NCI-H187 treated with DMSO at 0.1 percent for 48 hours (cell line): ENCODE data around the gene IL20RA.
"Not testable (repeated sequence)": the region's sequence is repeated elsewhere in the genome, so short reads cannot be mapped to it uniquely, and the experiment has no call there.

Experiments
- DNase-seq: peaks from one replicate; lab custom pipeline; 2025; lab: John Stamatoyannopoulos, UW

Gene IL20RA

GRCh38 chr6:137044366-137045221 lies at the start of gene IL20RA:
IL20RA (minus strand) TSS chr6:137044965; CDS start chr6:137044728, 237 bp downstream.
- DNase-seq: no peak

- no peak for DNase-seq
These were observed 48.7 kb upstream of the IL20RA start for GRCh38 chr6:137093183-137094069.

GRCh38 chr6:137092018-137092417 lies 47.3 kb upstream of the IL20RA start:
- no peak for DNase-seq

- DNase-seq: no peak
These were observed 44.5 kb upstream of the IL20RA start for GRCh38 chr6:137089305-137089704.

- no peak for DNase-seq
These were observed 43.1 kb upstream of the IL20RA start for GRCh38 chr6:137087902-137088301.

GRCh38 chr6:137086031-137086430 lies 41.3 kb upstream of the IL20RA start:
- no peak for DNase-seq

- no peak for DNase-seq
These were observed 40.3 kb upstream of the IL20RA start for GRCh38 chr6:137084865-137085617.

GRCh38 chr6:137084090-137084489 lies 39.3 kb upstream of the IL20RA start:
- no peak for DNase-seq

GRCh38 chr6:137081997-137082396 lies 37.2 kb upstream of the IL20RA start:
- no peak for DNase-seq

GRCh38 chr6:137080711-137081110 lies 35.9 kb upstream of the IL20RA start:
- DNase-seq: no peak

- peak; percentile 19 for DNase-seq
These were observed 31.7 kb upstream of the IL20RA start for GRCh38 chr6:137076277-137077068.

- DNase-seq: not testable (repeated sequence)
These were observed 31.0 kb upstream of the IL20RA start for GRCh38 chr6:137075790-137076189.

GRCh38 chr6:137070303-137070702 lies 25.5 kb upstream of the IL20RA start:
- no peak for DNase-seq

GRCh38 chr6:137067399-137067798 lies 22.6 kb upstream of the IL20RA start:
- no peak for DNase-seq

GRCh38 chr6:137058037-137058436 lies 13.3 kb upstream of the IL20RA start:
- no peak for DNase-seq

- no peak for DNase-seq
These were observed 11.5 kb upstream of the IL20RA start for GRCh38 chr6:137056121-137056880.

GRCh38 chr6:137051790-137052472 lies 7.2 kb upstream of the IL20RA start:
- DNase-seq: no peak

GRCh38 chr6:137049095-137049494 lies 4.3 kb upstream of the IL20RA start:
- no peak for DNase-seq

- DNase-seq: no peak
These were observed 2.2 kb upstream of the IL20RA start for GRCh38 chr6:137046871-137047412.
